NCI-H1105 (cell line): Measurements from ENCODE around the gene ZNF385D.

Source experiments
- DNase-seq: peaks from one replicate; lab custom pipeline; 2025; lab: John Stamatoyannopoulos, UW

ZNF385D gene

GRCh38 chr3:21750831-21751391 lies at the start of gene ZNF385D:
Gene ZNF385D (minus strand): TSS chr3:21751210. CDS start chr3:21750916, 294 bp downstream.
- DNase-seq: peak; percentile 25

DNA sequence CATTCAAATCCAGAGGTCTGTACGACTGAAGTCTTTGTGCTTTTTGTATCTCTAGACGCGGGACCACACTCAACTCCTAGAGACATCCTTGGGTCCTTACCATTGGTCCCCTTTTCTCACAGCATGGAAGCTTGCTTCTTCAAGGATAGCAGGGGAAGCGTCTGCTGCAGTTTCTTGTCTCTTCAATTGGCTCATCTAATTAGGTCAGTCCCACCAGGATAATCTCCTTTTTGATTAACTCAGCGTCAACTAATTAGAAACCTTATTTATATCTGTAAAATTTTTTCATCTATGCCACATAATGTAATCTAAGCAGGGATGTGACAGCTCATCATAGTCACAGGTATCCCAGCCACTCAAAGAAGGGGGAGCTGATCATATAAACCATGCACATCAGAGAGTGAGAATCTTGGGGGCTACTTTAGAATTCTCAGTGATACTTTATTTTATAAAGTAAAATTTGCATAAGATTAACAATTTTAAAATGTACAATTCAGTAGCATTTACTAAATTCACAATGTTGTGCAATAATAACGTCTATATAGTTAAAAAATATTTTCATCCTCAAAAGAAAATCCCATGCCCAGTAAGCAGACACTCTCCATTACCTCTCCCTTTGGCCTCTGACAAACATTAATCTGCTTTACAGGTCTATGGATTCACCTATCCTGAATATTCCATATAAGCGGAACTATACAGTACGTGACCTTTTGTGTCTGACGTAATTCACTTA lies 47.5 kb upstream of the ZNF385D start:
- DNase-seq: no peak

GRCh38 chr3:21795921-21796320 lies 44.9 kb upstream of the ZNF385D start:
- no peak for DNase-seq

GRCh38 chr3:21795152-21795837 lies 44.3 kb upstream of the ZNF385D start:
- DNase-seq: no peak

DNA sequence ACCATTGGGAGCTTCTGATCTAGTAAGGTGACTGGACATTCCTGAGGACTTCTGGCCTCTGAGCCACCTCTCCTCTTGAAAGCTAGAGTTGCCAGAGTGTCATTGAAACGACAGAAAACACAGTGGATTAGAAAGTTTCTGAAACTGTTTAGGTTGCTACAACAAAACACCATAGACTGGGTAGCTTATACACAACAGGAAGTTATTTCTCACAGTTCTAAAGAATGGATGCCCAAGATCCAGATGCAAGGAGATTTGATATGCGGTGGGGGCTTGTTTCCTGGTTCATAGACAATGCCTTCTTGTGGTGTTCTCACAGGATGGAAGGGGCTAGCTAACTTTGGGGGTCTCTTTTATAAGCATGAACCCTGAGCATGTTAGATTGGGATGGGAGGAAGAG lies 43.3 kb upstream of the ZNF385D start:
- DNase-seq: no peak

GRCh38 chr3:21792176-21792575 lies 41.2 kb upstream of the ZNF385D start:
- no peak for DNase-seq

DNA sequence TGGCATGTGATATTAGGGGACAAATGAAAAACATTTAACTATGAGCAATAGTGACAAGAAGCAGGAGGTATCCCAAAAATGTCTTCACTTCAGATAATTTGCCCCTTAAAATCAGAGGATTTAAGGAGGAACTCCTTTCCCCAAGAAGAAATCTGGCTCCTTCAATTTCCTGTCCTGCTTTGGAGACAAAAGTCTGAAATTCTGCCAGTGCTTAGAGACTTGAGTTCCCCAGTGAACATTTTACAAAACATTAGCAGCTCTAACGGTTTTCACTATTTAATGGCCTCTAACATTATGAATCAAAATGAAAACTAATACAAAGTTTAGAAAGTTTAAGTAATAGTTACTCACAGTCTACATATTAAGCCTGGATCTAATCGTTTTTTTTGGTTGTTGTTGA lies 40.3 kb upstream of the ZNF385D start:
- DNase-seq: no peak

DNA sequence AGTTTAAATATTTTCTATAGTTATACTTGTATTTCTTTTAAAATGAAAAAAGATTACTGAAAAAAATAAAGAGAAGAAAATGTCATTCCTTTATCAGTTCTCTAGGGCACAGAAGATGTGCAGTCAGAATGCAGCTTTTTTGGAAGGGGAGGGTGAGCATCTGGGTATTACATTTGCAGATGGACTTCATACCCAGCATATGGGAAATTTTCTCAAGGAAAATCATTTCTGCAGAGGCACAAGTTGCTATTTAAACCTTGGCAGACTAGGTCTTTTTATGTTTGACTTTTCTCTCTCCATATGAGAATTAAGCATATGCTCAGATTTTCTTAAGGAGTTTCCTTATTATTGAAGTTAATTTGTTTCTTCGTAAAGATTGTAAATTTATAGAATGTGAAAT lies 39.5 kb upstream of the ZNF385D start:
- DNase-seq: no peak

DNA sequence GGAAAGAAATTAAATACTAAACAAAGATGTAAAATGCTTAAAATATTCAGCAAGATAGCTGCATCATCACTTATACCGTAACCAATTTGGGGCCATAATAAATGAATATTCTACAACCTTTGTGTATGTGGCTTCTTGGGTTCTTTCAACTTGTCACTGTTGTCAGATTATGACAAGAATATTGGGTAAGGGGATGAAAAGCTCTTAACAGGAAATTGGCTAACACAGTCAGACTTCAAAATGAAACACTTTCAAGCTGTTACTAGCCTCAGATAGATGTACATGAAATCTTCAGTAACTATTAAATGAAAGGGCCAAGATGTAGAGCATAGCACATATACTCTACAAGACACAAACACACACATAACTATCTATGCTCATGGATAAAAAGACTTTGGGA lies 38.7 kb upstream of the ZNF385D start:
- DNase-seq: no peak

DNA sequence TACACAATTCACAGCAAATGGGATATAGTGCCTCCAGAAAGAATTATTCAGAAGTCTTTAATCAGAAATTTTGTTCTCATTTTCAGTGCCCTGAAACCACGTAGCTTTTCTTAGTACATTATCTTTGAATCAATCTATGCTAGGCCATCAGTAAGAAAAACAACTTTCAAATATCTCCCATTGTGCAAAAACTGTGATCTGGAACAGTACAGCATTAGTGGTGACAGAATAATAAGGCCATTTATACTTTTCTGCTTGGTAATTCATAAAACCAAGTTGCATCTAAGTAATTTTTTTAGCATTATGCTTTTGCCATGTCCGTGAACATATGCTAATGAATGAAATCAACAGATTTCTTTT lies 35.4 kb upstream of the ZNF385D start:
- DNase-seq: no peak

DNA sequence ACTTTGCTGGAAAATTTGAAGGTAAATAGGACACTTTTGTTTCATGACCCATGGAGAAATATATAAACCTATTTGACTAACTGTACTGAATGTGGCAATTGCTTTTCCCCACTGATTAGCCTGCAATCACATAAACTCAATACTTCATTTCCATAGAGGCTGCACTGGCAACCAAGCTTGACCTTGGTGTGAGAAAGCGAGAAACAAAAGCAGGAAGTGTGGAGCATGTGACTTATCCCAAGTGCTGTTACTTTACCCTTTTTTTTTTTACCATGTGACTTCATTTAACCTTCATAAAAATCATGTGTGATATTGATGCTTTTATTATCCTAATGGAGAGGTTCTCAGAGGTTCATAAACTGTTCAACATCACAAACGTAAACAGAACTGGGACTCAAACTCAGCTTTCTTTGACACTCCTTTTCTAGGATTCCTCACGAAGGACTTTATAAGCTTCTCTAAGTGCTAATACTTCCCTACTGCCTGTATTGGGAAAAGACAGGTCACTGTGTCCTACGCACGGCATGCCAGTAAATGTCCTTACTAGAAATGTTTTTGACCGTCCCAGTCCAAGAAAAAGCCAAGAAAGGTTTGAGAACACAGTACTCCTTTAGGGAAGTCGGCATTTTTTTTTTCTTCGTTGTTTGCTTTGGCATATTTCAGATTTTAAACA lies 34.9 kb upstream of the ZNF385D start:
- DNase-seq: no peak

DNA sequence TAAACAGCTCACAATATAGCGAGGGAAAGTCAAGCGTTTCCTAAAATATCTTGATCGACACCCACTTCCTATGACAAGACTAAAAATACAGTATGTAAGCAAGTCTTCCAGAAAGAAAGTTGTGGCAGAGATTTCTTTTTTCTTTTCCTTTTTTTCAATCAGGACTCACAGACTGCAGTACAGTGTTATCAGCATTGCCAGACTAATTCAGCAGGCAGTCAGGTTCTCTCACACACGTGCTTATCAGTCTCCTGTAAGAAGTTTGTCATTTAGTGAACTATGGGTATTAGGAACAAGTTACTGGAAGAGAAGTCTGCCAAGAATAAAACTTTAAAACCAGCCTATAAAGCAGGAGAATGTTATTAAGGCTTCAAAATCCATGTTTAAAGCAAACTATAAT lies 32.8 kb upstream of the ZNF385D start:
- DNase-seq: no peak

GRCh38 chr3:21781355-21781754 lies 30.3 kb upstream of the ZNF385D start:
- DNase-seq: no peak

DNA sequence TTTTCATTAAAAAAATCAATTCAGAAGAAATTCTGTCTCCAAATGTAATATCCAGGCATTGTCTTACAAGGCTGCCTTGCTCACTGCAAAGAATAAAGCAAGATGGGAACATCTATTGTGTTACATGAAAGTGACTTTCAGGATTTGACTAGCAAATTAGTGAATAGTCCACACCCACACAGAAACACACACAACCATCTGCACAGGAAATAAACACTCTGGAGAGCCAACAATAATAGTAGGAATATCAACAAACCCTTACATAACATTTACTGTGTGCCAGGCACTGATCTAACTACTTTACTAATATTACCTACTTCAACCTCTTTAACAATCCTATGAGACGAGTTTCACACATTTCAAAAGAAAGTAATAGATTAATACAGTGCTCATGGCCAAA lies 28.9 kb upstream of the ZNF385D start:
- DNase-seq: no peak

GRCh38 chr3:21778715-21779114 lies 27.7 kb upstream of the ZNF385D start:
- DNase-seq: no peak

DNA sequence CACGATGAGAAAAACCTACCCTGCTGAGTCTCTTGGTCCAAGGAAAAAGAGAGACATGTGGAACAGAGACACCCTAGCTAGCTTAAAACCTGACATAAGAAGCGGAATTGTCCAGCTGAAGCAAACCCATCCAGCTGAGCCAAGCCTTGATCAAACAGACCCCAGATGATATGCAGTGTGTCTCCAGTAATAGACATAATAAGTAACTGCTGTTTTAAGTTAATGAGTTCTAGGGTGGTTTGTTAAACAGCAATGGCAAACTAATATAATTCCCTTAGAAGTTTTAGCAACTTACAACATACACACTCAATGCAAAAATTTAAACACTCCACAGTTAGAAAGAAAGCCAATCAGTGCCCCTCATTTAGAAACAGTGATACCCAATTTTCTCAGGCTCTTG lies 26.8 kb upstream of the ZNF385D start:
- no peak for DNase-seq

DNA sequence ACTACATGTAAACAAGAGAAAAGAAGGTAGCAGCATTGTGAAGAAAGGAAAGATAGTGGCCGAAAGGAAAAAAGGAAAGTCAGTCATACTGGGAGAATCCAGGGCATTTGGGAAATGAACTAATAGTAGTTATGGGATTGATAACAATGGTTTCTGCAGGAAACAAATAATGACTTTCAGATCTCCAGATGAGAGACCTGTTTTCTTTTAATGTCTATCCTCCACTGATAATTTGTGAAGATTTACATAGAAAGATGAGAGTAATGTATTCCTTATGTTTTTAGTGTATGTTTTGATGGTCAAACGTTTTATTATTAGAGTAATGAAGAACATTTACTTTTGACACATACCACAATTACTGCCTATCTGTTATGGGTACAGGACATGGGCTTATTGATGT lies 15.0 kb upstream of the ZNF385D start:
- DNase-seq: no peak

DNA sequence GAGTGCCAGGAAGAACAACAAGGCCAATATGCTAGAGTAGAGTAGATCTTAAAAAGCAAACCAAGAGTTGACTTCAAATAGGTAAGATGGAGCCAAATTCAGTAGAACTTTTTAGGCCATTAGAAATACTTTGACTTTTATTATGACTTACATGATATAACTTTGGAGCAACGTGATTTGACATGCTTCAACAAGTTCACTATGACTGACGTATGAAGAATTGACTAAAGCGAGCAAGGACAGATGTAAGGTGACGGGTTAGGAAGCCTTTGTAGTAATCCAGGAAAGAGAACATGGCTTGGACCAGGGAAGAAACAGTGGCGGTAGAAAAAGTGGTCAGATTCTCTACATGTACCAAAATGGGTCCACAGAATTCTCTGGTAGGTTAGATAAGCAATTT lies 4.9 kb upstream of the ZNF385D start:
- no peak for DNase-seq

DNA sequence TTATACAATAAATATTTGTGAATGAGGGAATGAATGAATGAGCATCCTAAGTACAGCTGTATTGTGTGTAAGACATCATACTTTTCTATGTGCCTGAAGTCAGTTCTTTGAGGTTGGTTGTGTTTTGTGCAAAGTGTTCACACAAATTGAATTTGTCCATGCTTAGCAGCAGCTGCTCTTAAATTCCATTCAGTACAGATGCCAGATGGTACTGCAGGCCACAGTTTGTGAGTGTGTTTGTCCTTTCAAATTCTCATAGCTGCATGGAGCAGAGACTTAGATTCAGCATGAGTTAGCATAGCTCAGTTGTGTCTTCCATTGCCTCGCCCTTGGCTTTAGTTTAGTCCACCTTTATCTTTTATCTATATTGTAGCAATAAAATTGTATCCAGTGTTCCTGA lies 3.8 kb upstream of the ZNF385D start:
- DNase-seq: no peak

GRCh38 chr3:21752749-21753347 lies 1.8 kb upstream of the ZNF385D start:
- peak; percentile 28 for DNase-seq

DNA sequence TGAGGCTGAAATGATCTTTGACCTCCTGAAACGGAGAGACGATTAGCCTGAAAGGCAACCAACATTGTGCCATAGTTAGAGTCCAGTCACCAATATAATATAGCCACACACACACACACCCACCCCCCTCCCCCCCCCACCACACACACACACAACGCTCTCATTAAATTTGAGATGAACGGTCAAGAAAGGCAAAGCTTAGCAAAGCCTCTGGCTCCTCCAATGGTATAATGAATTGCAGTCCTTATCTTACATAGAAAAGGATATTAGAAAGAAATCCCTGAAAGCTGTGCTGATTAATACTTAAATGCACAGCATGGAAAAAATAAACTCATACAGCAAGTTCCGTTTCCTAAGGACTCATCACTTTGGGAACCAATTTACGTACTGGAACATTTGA lies 876 bp upstream of the ZNF385D start:
- no peak for DNase-seq

DNA sequence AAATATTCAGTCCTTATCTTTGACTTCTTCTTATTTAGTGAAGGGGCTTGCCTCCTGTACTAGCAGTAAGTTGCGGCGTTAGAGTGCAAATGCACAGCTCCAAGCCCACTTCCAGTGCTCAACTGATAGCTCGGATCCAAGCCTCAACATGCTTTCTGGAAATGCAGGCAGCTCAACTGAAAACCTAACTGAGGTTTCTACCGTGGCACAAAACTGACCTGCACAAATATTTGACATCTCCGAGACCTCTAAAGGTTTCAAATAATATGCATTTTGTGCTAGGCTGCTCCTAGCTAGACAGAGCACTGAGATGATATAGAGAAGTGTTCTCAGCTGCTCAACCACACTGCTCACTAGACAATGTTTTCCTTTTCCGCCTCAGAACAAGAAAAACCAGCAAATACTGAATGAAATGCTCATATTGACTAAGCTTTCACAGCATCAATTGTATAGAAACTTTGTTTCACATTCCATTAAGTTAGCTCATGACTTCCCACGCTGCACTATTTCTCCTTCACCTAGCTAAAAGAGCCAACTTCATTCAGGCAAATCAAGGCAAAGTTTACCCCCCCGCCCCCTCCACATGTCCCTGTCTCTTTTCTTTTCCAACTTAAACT lies 822 bp downstream of the ZNF385D start:
- no peak for DNase-seq
